DND-41 (cell line): ENCODE results near the gene GADL1.
A peak's percentile ranks its signal among the peaks of the same experiment; 100 is the strongest.

Experiments used
- ATAC-seq: fragments of 200-7000 bp; cut with Tn5 transposase; 3 replicates; pipeline ENCODE4 v1.9.1; 2021; ENCODE audit warnings: low read depth; ENCODE audit not compliant: insufficient read depth
- DNase-seq: peaks from one replicate; pipeline ENCODE4 v3.0.0-alpha.2; 2020
- H2AFZ ChIP-seq: 2 replicates; pipeline ENCODE4 v1.6.0; 2012; ENCODE audit warnings: low read depth, low read length
- H3K27ac ChIP-seq: 2 replicates; pipeline ENCODE4 v1.5.1; 2012; ENCODE audit warnings: low read length, inconsistent platforms
- H3K27me3 ChIP-seq: fragments of 200-600 bp; sonication (generic); 2 replicates; pipeline ENCODE4 v1.6.0; 2012; ENCODE audit warnings: low read length, mild to moderate bottlenecking, inconsistent platforms; ENCODE audit not compliant: insufficient read depth, poor library complexity
- H3K36me3 ChIP-seq: 2 replicates; pipeline ENCODE4 v1.5.1; 2012; ENCODE audit warnings: low read length, inconsistent platforms; ENCODE audit not compliant: insufficient read depth
- H3K4me1 ChIP-seq: 2 replicates; pipeline ENCODE4 v1.5.1; 2012; ENCODE audit warnings: mild to moderate bottlenecking, low read length; ENCODE audit not compliant: insufficient read depth
- H3K4me2 ChIP-seq: 2 replicates; pipeline ENCODE4 v1.6.0; 2012; ENCODE audit warnings: mild to moderate bottlenecking, moderate library complexity, low read length, inconsistent platforms; ENCODE audit not compliant: insufficient read depth
- H3K4me3 ChIP-seq, 2 experiments: fragments of 200-600 bp in 1 of 2; shearing (Covaris generic) in 1 of 2; 2 replicates each; pipeline ENCODE4 v1.5.1; 2012 to 2016; ENCODE audit warnings: inconsistent platforms in 2 of 2, low read length in 2 of 2, mild to moderate bottlenecking in 2 of 2, low read depth in 1 of 2, moderate library complexity in 1 of 2
- H3K79me2 ChIP-seq: 2 replicates; pipeline ENCODE4 v1.6.0; 2012; ENCODE audit warnings: low read length, inconsistent platforms; ENCODE audit not compliant: insufficient read depth
- H3K9ac ChIP-seq: 2 replicates; pipeline ENCODE4 v1.6.0; 2012; ENCODE audit warnings: low read depth, mild to moderate bottlenecking, inconsistent platforms, low read length, moderate library complexity
- H3K9me3 ChIP-seq: 2 replicates; pipeline ENCODE4 v1.5.1; 2012; ENCODE audit warnings: low read length, moderate library complexity, mild to moderate bottlenecking, inconsistent platforms; ENCODE audit not compliant: insufficient read depth, severe bottlenecking
- H4K20me1 ChIP-seq: 2 replicates; pipeline ENCODE4 v1.6.0; 2012; ENCODE audit warnings: low read length; ENCODE audit not compliant: insufficient read depth
- EZH2 ChIP-seq: IDR thresholded peaks from 3 replicates; pipeline ENCODE4 v1.6.1; 2012; ENCODE audit warnings: borderline replicate concordance, low read depth, mild to moderate bottlenecking, moderate library complexity, low read length, inconsistent platforms; ENCODE audit not compliant: severe bottlenecking
- TF ChIP-seq, protein P1 (sequence below): IDR thresholded peaks from 2 replicates; pipeline ENCODE4 v1.5.1; 2012; ENCODE audit warnings: borderline replicate concordance, low read length, moderate library complexity, mild to moderate bottlenecking; ENCODE audit not compliant: poor library complexity, severe bottlenecking; ENCODE audit errors: extremely low read depth

Gene GADL1

DNA sequence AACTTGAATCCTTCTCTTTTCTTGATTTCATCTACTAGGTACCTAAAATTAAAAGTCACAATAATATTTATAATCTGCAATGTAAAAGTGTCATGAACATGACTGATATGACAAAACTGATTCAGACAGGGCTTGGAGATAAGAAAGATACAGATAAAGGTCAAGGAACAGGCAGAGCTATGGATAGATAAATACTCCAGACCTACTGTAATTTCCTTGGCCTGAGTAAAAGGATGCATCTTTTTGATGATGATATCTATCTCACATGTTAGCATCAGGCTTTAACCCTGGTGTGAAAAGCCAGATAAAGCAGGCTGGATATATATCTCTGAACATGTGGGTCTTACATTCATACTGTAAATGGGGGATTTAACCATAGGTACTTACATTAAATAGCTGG, 108.1 kb downstream of the GADL1 start:
- ATAC-seq = no peak
- TF ChIP-seq, protein P1, sequence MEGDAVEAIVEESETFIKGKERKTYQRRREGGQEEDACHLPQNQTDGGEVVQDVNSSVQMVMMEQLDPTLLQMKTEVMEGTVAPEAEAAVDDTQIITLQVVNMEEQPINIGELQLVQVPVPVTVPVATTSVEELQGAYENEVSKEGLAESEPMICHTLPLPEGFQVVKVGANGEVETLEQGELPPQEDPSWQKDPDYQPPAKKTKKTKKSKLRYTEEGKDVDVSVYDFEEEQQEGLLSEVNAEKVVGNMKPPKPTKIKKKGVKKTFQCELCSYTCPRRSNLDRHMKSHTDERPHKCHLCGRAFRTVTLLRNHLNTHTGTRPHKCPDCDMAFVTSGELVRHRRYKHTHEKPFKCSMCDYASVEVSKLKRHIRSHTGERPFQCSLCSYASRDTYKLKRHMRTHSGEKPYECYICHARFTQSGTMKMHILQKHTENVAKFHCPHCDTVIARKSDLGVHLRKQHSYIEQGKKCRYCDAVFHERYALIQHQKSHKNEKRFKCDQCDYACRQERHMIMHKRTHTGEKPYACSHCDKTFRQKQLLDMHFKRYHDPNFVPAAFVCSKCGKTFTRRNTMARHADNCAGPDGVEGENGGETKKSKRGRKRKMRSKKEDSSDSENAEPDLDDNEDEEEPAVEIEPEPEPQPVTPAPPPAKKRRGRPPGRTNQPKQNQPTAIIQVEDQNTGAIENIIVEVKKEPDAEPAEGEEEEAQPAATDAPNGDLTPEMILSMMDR = no peak
- no peak for TF ChIP-seq EZH2
- Histone ChIP-seq H3K9ac (no peak overlapping the region), H3K4me1 (no peaks in the 10 kb centered on the region), H3K27ac (no peak overlapping the region), H3K4me3 (no peak overlapping the region), H3K27me3 (no peaks in the 10 kb centered on the region), H4K20me1 (no peaks in the 10 kb centered on the region), H2AFZ (no peak overlapping the region), H3K79me2 (no peaks in the 10 kb centered on the region), H3K36me3 (no peaks in the 10 kb centered on the region), H3K4me2 (no peak overlapping the region), H3K9me3 (no peaks in the 10 kb centered on the region)
- DNase-seq = no peak

- H3K9ac ChIP-seq = no peak overlapping the region
- H3K4me1 ChIP-seq = no peaks in the 10 kb centered on the region
- no peak overlapping the region for H2AFZ ChIP-seq
- no peaks in the 10 kb centered on the region for H3K36me3 ChIP-seq
- ATAC-seq (peak; percentile 84), DNase-seq (peak; percentile 61)
- no peak overlapping the region for H3K4me2 ChIP-seq
- TF ChIP-seq, protein P1 = peak; percentile 79
- TF ChIP-seq EZH2 = no peak
- no peaks in the 10 kb centered on the region for H3K79me2 ChIP-seq
- no peaks in the 10 kb centered on the region for H3K9me3 ChIP-seq
- H3K27me3 ChIP-seq = no peaks in the 10 kb centered on the region
- H4K20me1 ChIP-seq = no peaks in the 10 kb centered on the region
- no peak overlapping the region for H3K27ac ChIP-seq
- no peak overlapping the region for H3K4me3 ChIP-seq
Observed at GRCh38 chr3:30779686-30780287, 114.7 kb downstream of the GADL1 start.

- ATAC-seq (no peak), DNase-seq (no peak)
- no peaks in the 10 kb centered on the region for H3K4me1 ChIP-seq
- H3K27me3 ChIP-seq = no peaks in the 10 kb centered on the region
- H3K4me3 ChIP-seq = no peak overlapping the region
- H3K4me2 ChIP-seq = no peak overlapping the region
- no peak overlapping the region for H3K27ac ChIP-seq
- H3K9me3 ChIP-seq = no peaks in the 10 kb centered on the region
- TF ChIP-seq EZH2 = no peak
- TF ChIP-seq, protein P1 = no peak
- no peaks in the 10 kb centered on the region for H3K36me3 ChIP-seq
- H3K79me2 ChIP-seq = no peaks in the 10 kb centered on the region
- H2AFZ ChIP-seq = no peak overlapping the region
- no peaks in the 10 kb centered on the region for H4K20me1 ChIP-seq
- H3K9ac ChIP-seq = no peak overlapping the region
Observed at GRCh38 chr3:30778933-30779332, 115.5 kb downstream of the GADL1 start.
